Smooth muscle cell (in vitro differentiated cells): Measurements from ENCODE around the gene CHAF1A. TPM values are rescaled to one million over a fixed set of nuclear protein-coding genes. Genes with fewer than 3 reads are reported as not detected.

Source experiments
- DNase-seq: peaks from one replicate; lab custom pipeline; 2025; ENCODE audit not compliant: unreplicated experiment; lab: John Stamatoyannopoulos, UW
- H2AFZ ChIP-seq: fragments of 200-600 bp; sonication (generic); 2 replicates; pipeline ENCODE4 v1.6.0; 2016; ENCODE audit warnings: antibody characterized with exemption, low read depth, mild to moderate bottlenecking
- H3F3A ChIP-seq: fragments of 200-600 bp; sonication (generic); 2 replicates; pipeline ENCODE4 v1.6.0; 2017; ENCODE audit warnings: antibody characterized with exemption, low read depth
- H3K27ac ChIP-seq: fragments of 200-600 bp; sonication (generic); 2 replicates; pipeline ENCODE4 v1.5.1; 2016; ENCODE audit warnings: low read depth, mild to moderate bottlenecking
- H3K27me3 ChIP-seq: fragments of 200-600 bp; sonication (generic); 2 replicates; pipeline ENCODE4 v1.6.1; 2016; ENCODE audit warnings: low read depth, mild to moderate bottlenecking
- H3K36me3 ChIP-seq: fragments of 200-600 bp; sonication (generic); 2 replicates; pipeline ENCODE4 v1.5.1; 2016; ENCODE audit warnings: low read depth
- H3K4me1 ChIP-seq: fragments of 200-600 bp; sonication (generic); 2 replicates; pipeline ENCODE4 v1.5.1; 2016; ENCODE audit warnings: low read depth
- H3K4me2 ChIP-seq: fragments of 200-600 bp; sonication (generic); 2 replicates; pipeline ENCODE4 v1.6.0; 2016; ENCODE audit warnings: mild to moderate bottlenecking
- H3K4me3 ChIP-seq: fragments of 200-600 bp; sonication (generic); 2 replicates; pipeline ENCODE4 v1.5.1; 2016; ENCODE audit warnings: mild to moderate bottlenecking
- H3K79me2 ChIP-seq: fragments of 200-600 bp; sonication (generic); 2 replicates; pipeline ENCODE4 v1.6.0; 2016; ENCODE audit warnings: low read depth, mild to moderate bottlenecking
- H3K9ac ChIP-seq: fragments of 200-600 bp; sonication (generic); 2 replicates; pipeline ENCODE4 v1.6.0; 2016; ENCODE audit warnings: low read depth
- H3K9me3 ChIP-seq: fragments of 200-600 bp; sonication (generic); replicated peaks from 2 replicates; pipeline ENCODE4 v1.5.1; 2016; ENCODE audit warnings: low read depth
- H4K20me1 ChIP-seq: fragments of 200-600 bp; sonication (generic); 2 replicates; pipeline ENCODE4 v1.6.0; 2016; ENCODE audit warnings: low read depth
- WGBS: methylation state at CpG from one replicate; pipeline ENCODE4 v1.1.7; 2016; ENCODE audit warnings: low lambda C conversion rate; 5-methylcytosine and 5-hydroxymethylcytosine counted together
- polyA plus RNA-seq: library from polyadenylated mRNA; unstranded; fragments of >200 nt; fragmentation: Nextera tagmentation; extraction: Ambion mirVana; gene quantifications from 2 replicates; pipeline ENCODE4 v1.2.1, GENCODE V29; 2016
- total RNA-seq: library from RNA; depleted of rRNA; stranded (reverse); fragments of >200 nt; gene quantifications from 2 replicates; pipeline ENCODE4 v1.2.3, GENCODE V29; 2014
- TF ChIP-seq, protein P1 (sequence below): fragments of 200-600 bp; sonication (generic); IDR thresholded peaks from 2 replicates; pipeline ENCODE4 v1.5.1; 2017; ENCODE audit warnings: borderline replicate concordance, mild to moderate bottlenecking, antibody characterized with exemption; ENCODE audit not compliant: insufficient read depth, poor library complexity, severe bottlenecking

CHAF1A gene
- total and polyA plus RNA-seq, 2 experiments from 2014 or later, result 3.8 to 11.4 TPM

DNA sequence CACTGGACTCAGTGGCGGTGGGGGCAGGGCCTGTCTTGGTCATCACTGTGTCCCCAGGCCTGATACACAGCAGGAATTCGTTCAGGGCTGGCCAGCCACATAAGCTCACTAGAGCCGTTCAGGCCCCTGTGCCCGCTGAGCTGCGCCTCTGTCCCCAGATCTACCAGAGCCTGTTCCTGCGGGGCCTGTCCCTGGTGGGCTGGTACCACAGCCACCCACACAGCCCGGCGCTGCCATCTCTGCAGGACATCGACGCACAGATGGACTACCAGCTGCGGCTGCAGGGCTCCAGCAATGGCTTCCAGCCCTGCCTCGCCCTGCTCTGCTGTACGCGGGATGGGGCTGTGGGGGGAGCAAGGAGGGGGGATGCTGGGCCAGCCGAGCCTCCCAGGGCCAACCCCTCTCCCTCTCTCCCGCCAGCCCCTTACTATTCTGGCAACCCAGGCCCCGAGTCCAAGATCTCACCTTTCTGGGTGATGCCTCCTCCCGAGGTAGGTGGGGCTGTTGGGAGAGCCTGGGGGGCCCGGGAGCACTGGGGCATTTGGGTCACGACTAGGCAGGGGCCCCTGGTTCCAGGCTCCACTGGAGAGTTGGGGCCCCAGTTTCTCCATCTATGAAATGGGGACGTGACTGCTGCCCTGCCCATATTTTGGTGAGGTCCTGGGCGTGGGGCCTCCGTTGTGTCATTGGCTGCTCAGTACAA, 45.2 kb upstream of the CHAF1A start:
- Histone ChIP-seq H3K4me1 (no peaks in the 10 kb centered on the region), H3K9me3 (no peaks in the 10 kb centered on the region), H3K79me2 (no peaks in the 10 kb centered on the region), H3F3A (peaks cover 2% of the 10 kb centered on the region), H3K27me3 (no peaks in the 10 kb centered on the region), H3K36me3 (no peaks in the 10 kb centered on the region), H3K4me3 (no peak overlapping the region), H3K27ac (no peak overlapping the region), H4K20me1 (peaks cover 18% of the 10 kb centered on the region), H3K9ac (no peak overlapping the region), H3K4me2 (no peak overlapping the region), H2AFZ (no peak overlapping the region)
- no peak for DNase-seq
- WGBS, result 90% methylated on average over 23 of the region's 23 CpGs
- TF ChIP-seq, protein P1, sequence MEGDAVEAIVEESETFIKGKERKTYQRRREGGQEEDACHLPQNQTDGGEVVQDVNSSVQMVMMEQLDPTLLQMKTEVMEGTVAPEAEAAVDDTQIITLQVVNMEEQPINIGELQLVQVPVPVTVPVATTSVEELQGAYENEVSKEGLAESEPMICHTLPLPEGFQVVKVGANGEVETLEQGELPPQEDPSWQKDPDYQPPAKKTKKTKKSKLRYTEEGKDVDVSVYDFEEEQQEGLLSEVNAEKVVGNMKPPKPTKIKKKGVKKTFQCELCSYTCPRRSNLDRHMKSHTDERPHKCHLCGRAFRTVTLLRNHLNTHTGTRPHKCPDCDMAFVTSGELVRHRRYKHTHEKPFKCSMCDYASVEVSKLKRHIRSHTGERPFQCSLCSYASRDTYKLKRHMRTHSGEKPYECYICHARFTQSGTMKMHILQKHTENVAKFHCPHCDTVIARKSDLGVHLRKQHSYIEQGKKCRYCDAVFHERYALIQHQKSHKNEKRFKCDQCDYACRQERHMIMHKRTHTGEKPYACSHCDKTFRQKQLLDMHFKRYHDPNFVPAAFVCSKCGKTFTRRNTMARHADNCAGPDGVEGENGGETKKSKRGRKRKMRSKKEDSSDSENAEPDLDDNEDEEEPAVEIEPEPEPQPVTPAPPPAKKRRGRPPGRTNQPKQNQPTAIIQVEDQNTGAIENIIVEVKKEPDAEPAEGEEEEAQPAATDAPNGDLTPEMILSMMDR, result no peak

DNA sequence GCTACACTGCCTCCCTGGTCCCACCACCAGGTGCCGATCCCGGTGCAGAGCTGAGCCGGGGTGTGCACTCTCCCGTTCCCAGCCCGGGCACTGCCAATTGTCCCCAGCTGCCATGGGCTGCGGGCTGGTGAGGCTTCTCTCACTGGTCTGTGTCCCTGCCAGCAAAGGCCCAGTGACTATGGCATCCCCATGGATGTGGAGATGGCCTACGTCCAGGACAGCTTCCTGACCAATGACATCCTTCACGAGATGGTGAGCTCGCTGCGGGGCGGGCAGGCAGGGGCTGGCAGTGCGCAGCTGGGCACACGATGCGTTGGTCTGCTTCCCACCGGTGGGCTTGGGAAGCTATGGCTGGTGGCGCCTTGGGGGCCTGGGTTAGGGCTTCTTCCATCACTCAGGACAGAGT, 44.5 kb upstream of the CHAF1A start:
- no peaks in the 10 kb centered on the region for H3K9me3 ChIP-seq
- H3K4me2 ChIP-seq, result no peak overlapping the region
- no peaks in the 10 kb centered on the region for H3K79me2 ChIP-seq
- no peak overlapping the region for H3K9ac ChIP-seq
- no peaks in the 10 kb centered on the region for H3K4me1 ChIP-seq
- DNase-seq, result no peak
- no peaks in the 10 kb centered on the region for H3K36me3 ChIP-seq
- TF ChIP-seq, protein P1, result no peak
- no peak overlapping the region for H2AFZ ChIP-seq
- no peaks in the 10 kb centered on the region for H3K27me3 ChIP-seq
- H3K4me3 ChIP-seq, result no peak overlapping the region
- H3K27ac ChIP-seq, result no peak overlapping the region
- H3F3A ChIP-seq, result peaks cover 2% of the 10 kb centered on the region
- H4K20me1 ChIP-seq, result peaks cover 17% of the 10 kb centered on the region
- over 99% methylated on average over 15 of the region's 16 CpGs for WGBS

GRCh38 chr19:4358709-4359626, 43.5 kb upstream of the CHAF1A start:
- no peaks in the 10 kb centered on the region for H3K27me3 ChIP-seq
- no peak overlapping the region for H3K4me3 ChIP-seq
- no peaks in the 10 kb centered on the region for H3K9me3 ChIP-seq
- H2AFZ ChIP-seq, result no peak overlapping the region
- H3K36me3 ChIP-seq, result no peaks in the 10 kb centered on the region
- H4K20me1 ChIP-seq, result peaks cover 26% of the 10 kb centered on the region
- no peaks in the 10 kb centered on the region for H3K79me2 ChIP-seq
- no peak overlapping the region for H3K27ac ChIP-seq
- TF ChIP-seq, protein P1, result no peak
- H3F3A ChIP-seq, result peaks cover 2% of the 10 kb centered on the region
- H3K4me1 ChIP-seq, result no peaks in the 10 kb centered on the region
- H3K4me2 ChIP-seq, result no peak overlapping the region
- 95% methylated on average over 25 of the region's 25 CpGs for WGBS
- no peak overlapping the region for H3K9ac ChIP-seq
- DNase-seq, result no peak
